Breast epithelium (tissue), 4 donors: ENCODE measurements around the gene SLC35B4. TPM values are rescaled to one million over a fixed set of nuclear protein-coding genes. Genes with fewer than 3 reads are reported as not detected.
A peak's percentile ranks its signal among the peaks of the same experiment; 100 is the strongest.

Source experiments
- DNase-seq, 2 donors: peaks; one replicate each; pipeline ENCODE4 v3.0.0-alpha.2; 2019; ENCODE audit warnings: low spot score in 2 of 2
- H3K27ac ChIP-seq, 2 donors: fragments of 200-600 bp; sonication (generic) in 1 of 2; one replicate each; pipeline ENCODE4 v1.5.1; 2016 to 2019; ENCODE audit warnings: mild to moderate bottlenecking in 1 of 2
- H3K27me3 ChIP-seq, 2 donors: fragments of 200-600 bp; sonication (generic) in 1 of 2; one replicate each; pipeline versions ENCODE4 v1.5.1 to v1.6.0; 2017 to 2019; ENCODE audit warnings: control low read depth in 1 of 2, mild to moderate bottlenecking in 1 of 2
- H3K36me3 ChIP-seq: fragments of 200-600 bp; one replicate; pipeline ENCODE4 v1.5.1; 2019
- H3K4me1 ChIP-seq, 2 donors: fragments of 200-600 bp; sonication (generic); one replicate each; pipeline ENCODE4 v1.5.1; 2016 to 2019; ENCODE audit warnings: control low read depth in 1 of 2
- H3K4me3 ChIP-seq, 3 donors: fragments of 200-600 bp; sonication (generic); 1 replicate in 2 of 3; 2 replicates in 1 of 3; pipeline ENCODE4 v1.5.1; 2016 to 2019; ENCODE audit warnings: mild to moderate bottlenecking in 3 of 3, moderate library complexity in 2 of 3
- H3K9me3 ChIP-seq, 2 donors: fragments of 200-600 bp; sonication (generic) in 1 of 2; one replicate each; pipeline ENCODE4 v1.5.1; 2016 to 2019; ENCODE audit warnings: control low read depth in 1 of 2
- POLR2A ChIP-seq: fragments of 450-650 bp; IDR thresholded peaks from one replicate; pipeline ENCODE4 v1.6.1; 2016; ENCODE audit warnings: antibody characterized with exemption, mild to moderate bottlenecking, moderate library complexity
- POLR2AphosphoS5 ChIP-seq, 3 donors: sonication (generic); formaldehyde crosslinking; IDR thresholded peaks; one replicate each; pipeline ENCODE4 v1.6.1; 2017; ENCODE audit warnings: antibody characterized with exemption in 3 of 3
- intact Hi-C: fragments of 100-400 bp; cut with DNase I; formaldehyde crosslinking; loops from one replicate; pipeline ENCODE4 v1.15.1; 2023; ENCODE audit warnings: low total_unique reads
- total RNA-seq, 3 donors: library from RNA; depleted of rRNA; stranded (reverse); fragments of >200 nt; gene quantifications; one replicate each; pipeline ENCODE4 v1.1.0, GENCODE V29; 2016
- TF ChIP-seq, protein P1 (sequence below), 3 donors: fragments of 450-650 bp; IDR thresholded peaks; one replicate each; pipeline ENCODE4 v1.5.1; 2016 to 2017; ENCODE audit warnings: antibody characterized with exemption in 3 of 3, mild to moderate bottlenecking in 3 of 3, moderate library complexity in 3 of 3

The SLC35B4 gene, protein sequence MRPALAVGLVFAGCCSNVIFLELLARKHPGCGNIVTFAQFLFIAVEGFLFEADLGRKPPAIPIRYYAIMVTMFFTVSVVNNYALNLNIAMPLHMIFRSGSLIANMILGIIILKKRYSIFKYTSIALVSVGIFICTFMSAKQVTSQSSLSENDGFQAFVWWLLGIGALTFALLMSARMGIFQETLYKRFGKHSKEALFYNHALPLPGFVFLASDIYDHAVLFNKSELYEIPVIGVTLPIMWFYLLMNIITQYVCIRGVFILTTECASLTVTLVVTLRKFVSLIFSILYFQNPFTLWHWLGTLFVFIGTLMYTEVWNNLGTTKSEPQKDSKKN
- 10 to 100 TPM in 1 of 3 donors, 1 to 10 TPM in 2; 7.3 to 13.8 (median 8.5) TPM for total RNA-seq

DNA sequence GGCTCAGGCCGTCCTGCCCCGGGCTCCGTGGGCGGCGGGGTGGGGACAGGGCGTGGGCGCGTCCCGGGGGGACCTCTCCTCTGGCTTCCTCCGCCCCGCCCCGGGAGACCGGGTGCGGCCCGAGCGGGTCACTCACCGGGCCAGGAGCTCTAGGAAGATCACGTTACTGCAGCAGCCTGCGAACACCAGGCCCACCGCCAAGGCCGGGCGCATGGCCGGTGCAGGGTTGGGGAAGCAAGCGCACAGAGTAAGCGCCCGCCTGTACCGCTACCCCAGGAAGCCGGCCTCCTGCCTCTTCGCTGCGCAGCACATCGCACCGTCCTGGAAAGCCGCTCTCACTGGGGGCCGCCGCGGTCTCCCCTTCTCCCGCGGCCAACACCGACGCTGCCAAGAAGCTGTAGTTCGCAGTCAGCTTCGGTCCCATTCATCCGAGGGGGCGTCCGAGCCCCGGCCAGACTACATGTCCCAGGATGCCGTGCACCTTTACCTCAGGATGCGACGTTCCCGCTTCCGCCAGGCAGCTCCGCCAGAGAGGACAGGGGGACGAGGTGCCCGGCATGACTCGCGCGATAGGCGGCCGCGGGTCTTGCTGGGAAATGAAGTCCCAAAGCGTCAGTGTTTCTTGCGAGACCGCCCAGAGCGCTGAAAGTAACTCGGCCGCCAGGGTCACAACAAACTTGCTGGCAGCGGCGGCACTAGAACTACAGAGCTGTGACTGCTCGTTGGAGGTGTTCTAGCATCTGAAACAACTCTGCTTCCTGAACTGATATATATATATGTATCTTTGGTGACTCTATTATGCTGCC, at the start of gene SLC35B4:
Gene SLC35B4 (minus strand): TSS at position 392 of the 806 bp plus-strand sequence. CDS start 179 bp downstream, at position 213.
- no peaks in the 10 kb centered on the region for H3K4me1 ChIP-seq
- intact Hi-C loops: no loop called here
- DNase-seq: peak; percentile 93
- no peaks in the 10 kb centered on the region for H3K9me3 ChIP-seq
- peak within 1 kb of the TSS; percentile 83 to 97 (median 87) for H3K4me3 ChIP-seq
- peak within 1 kb of the TSS; percentile 52 to 76 for H3K27ac ChIP-seq
- H3K36me3 ChIP-seq: no peaks in the 10 kb centered on the region
- H3K27me3 ChIP-seq: no peaks in the 10 kb centered on the region
- TF ChIP-seq POLR2A (no peak), POLR2AphosphoS5 (IDR thresholded peaks at IDR 0.05) (peak; percentile 51 to 57 (median 53))
- TF ChIP-seq, protein P1, sequence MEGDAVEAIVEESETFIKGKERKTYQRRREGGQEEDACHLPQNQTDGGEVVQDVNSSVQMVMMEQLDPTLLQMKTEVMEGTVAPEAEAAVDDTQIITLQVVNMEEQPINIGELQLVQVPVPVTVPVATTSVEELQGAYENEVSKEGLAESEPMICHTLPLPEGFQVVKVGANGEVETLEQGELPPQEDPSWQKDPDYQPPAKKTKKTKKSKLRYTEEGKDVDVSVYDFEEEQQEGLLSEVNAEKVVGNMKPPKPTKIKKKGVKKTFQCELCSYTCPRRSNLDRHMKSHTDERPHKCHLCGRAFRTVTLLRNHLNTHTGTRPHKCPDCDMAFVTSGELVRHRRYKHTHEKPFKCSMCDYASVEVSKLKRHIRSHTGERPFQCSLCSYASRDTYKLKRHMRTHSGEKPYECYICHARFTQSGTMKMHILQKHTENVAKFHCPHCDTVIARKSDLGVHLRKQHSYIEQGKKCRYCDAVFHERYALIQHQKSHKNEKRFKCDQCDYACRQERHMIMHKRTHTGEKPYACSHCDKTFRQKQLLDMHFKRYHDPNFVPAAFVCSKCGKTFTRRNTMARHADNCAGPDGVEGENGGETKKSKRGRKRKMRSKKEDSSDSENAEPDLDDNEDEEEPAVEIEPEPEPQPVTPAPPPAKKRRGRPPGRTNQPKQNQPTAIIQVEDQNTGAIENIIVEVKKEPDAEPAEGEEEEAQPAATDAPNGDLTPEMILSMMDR (IDR thresholded peaks at IDR 0.05): peak in 2 of 3 donors; percentile 25 to 40

DNA sequence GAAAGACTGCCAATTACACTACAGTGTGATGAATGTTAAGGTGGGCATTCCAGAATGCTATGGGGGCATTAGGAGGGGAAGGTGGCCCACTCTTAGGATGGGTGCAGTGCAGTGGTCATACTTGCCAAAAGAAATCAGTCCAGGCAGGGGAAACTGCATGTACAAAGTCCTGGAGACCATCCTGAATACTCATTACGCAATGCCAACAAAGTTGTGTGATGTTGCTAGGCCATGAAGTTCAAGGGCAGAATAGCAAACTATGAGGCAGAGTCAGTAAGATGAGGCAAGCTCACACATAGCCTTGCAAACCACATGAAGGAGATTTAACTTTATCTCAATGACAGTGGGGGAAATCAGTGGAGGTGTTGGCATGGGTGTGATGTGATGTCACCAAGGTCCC, 49.8 kb upstream of the SLC35B4 start:
- no peaks in the 10 kb centered on the region for H3K36me3 ChIP-seq
- no peak for TF ChIP-seq POLR2AphosphoS5 (IDR thresholded peaks at IDR 0.05)
- H3K9me3 ChIP-seq: no peaks in the 10 kb centered on the region
- no peaks in the 10 kb centered on the region for H3K27me3 ChIP-seq
- intact Hi-C loops: no loop called here
- DNase-seq: no peak
- peaks cover 0 to 9% of the 10 kb centered on the region in 2 donors for H3K4me1 ChIP-seq
- H3K27ac ChIP-seq: no peak overlapping the region
- no peak overlapping the region for H3K4me3 ChIP-seq

DNA sequence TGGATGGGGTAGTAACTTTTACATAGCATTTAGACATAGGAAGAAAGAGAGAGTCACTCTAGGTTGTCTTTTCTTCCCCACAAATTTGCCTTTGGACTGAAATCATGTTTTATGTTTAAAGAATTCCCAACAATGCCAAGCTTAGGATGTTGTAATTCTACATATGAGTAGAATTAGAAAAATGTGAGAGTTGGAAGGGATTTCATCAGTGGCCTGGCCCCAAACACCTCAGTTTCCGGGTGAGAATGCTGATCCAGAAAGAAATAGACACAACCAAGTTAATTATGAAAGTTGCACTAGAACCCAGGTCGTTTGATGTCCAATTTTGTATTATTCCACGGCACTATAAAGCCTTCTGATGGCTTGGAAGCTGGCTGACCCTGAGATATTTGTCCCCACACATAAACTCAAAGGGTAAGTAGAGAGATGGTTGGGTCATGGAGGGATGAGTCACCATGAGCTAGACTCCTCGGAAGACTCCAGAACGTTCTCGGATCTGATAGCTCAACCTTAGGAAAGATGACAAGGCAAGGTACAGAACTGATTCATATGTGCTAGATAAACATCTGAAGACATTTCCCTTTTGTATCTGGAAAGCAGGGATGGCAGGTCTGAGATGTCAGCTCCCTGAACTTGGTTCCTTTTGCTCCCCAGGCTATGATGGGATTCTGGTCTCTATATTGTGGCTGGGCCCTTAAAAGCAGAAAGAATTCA, 48.8 kb upstream of the SLC35B4 start:
- peak overlapping the region in 1 of 2 donors; percentile 33 for H3K27ac ChIP-seq
- intact Hi-C loops: no loop called here
- H3K4me3 ChIP-seq: no peak overlapping the region
- H3K36me3 ChIP-seq: no peaks in the 10 kb centered on the region
- TF ChIP-seq POLR2A (no peak), POLR2AphosphoS5 (IDR thresholded peaks at IDR 0.05) (no peak)
- TF ChIP-seq, protein P1 (IDR thresholded peaks at IDR 0.05): no peak
- H3K27me3 ChIP-seq: no peaks in the 10 kb centered on the region
- H3K9me3 ChIP-seq: no peaks in the 10 kb centered on the region
- H3K4me1 ChIP-seq: peaks cover 0 to 9% of the 10 kb centered on the region in 2 donors
- DNase-seq: no peak

DNA sequence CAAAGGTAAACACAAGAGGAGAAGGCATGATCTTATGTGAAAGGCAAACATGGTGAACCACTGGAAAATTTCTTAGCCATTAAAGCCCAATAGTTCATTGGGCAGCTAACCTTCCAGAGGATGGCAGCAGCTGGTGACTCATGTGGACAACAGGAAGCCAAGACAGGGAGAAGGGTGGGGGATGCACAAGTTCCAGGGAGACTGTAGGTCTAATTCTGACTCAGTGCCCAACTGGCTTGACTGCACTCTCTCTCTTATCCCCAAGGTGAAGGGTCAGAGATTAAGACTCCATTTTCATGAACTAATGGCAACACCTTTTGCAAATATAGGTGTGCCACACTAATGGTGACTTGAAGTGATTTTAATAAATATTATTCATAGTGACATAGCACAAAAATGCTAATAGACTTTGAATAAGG, 47.9 kb upstream of the SLC35B4 start:
- no peak overlapping the region for H3K27ac ChIP-seq
- H3K4me3 ChIP-seq: no peak overlapping the region
- intact Hi-C loops: no loop called here
- TF ChIP-seq POLR2AphosphoS5 (IDR thresholded peaks at IDR 0.05) (no peak), POLR2A (no peak)
- TF ChIP-seq, protein P1 (IDR thresholded peaks at IDR 0.05): no peak
- no peaks in the 10 kb centered on the region for H3K36me3 ChIP-seq
- no peaks in the 10 kb centered on the region for H3K9me3 ChIP-seq
- DNase-seq: no peak
- H3K4me1 ChIP-seq: peaks cover 0 to 8% of the 10 kb centered on the region in 2 donors
- H3K27me3 ChIP-seq: no peaks in the 10 kb centered on the region
